GM21723 (cell line): ENCODE results near the gene CRMP1.

ENCODE experiments used
- ATAC-seq: cut with Tn5 transposase; IDR thresholded peaks from one replicate; pipeline ENCODE4 v1.9.1; 2021; ENCODE audit warnings: mild to moderate bottlenecking, moderate library complexity; ENCODE audit not compliant: unreplicated experiment

CRMP1 gene

GRCh38 chr4:5921101-5921980 lies 28.5 kb upstream of the CRMP1 start:
- no peak for ATAC-seq

GRCh38 chr4:5919571-5919970 lies 26.7 kb upstream of the CRMP1 start:
- no peak for ATAC-seq

- ATAC-seq: no peak
Observed at GRCh38 chr4:5919044-5919443, 26.2 kb upstream of the CRMP1 start.

- no peak for ATAC-seq
Observed at GRCh38 chr4:5918331-5918985, 25.6 kb upstream of the CRMP1 start.

- ATAC-seq: no peak
Observed at GRCh38 chr4:5917672-5918071, 24.8 kb upstream of the CRMP1 start.

GRCh38 chr4:5916229-5916628 lies 23.3 kb upstream of the CRMP1 start:
- no peak for ATAC-seq

GRCh38 chr4:5913454-5913853 lies 20.6 kb upstream of the CRMP1 start:
- no peak for ATAC-seq

GRCh38 chr4:5912614-5913019 lies 19.7 kb upstream of the CRMP1 start:
- no peak for ATAC-seq

GRCh38 chr4:5908876-5909427 lies 16.1 kb upstream of the CRMP1 start:
- ATAC-seq: no peak

- ATAC-seq: no peak
Observed at GRCh38 chr4:5906191-5906590, 13.3 kb upstream of the CRMP1 start.

- ATAC-seq: no peak
Observed at GRCh38 chr4:5905714-5906113, 12.8 kb upstream of the CRMP1 start.

GRCh38 chr4:5900844-5901243 lies 8.0 kb upstream of the CRMP1 start:
- no peak for ATAC-seq

- ATAC-seq: no peak
Observed at GRCh38 chr4:5899881-5900280, 7.0 kb upstream of the CRMP1 start.

- ATAC-seq: no peak
Observed at GRCh38 chr4:5899396-5899795, 6.5 kb upstream of the CRMP1 start.

- ATAC-seq: no peak
Observed at GRCh38 chr4:5897674-5898073, 4.8 kb upstream of the CRMP1 start.

- ATAC-seq: no peak
Observed at GRCh38 chr4:5895287-5895686, 2.4 kb upstream of the CRMP1 start.

GRCh38 chr4:5894266-5894665 lies 1.4 kb upstream of the CRMP1 start:
- no peak for ATAC-seq

GRCh38 chr4:5893591-5893990 lies 705 bp upstream of the CRMP1 start:
- ATAC-seq: no peak

GRCh38 chr4:5892323-5893003 lies 423 bp downstream of the CRMP1 start:
- ATAC-seq: no peak

GRCh38 chr4:5891563-5892322 lies 1.1 kb downstream of the CRMP1 start:
- ATAC-seq: no peak
